ACC112 (cell line): ENCODE results near the gene TNFSF13B.
"Not testable (repeated sequence)": the region's sequence is repeated elsewhere in the genome, so short reads cannot be mapped to it uniquely, and the experiment has no call there.

Experiments
- H2AFZ ChIP-seq: fragments of 200-600 bp; sonication (generic); one replicate; pipeline ENCODE4 v1.6.0; 2017; ENCODE audit warnings: antibody characterized with exemption, low read length; ENCODE audit not compliant: unreplicated experiment
- H3K27ac ChIP-seq: fragments of 200-600 bp; sonication (generic); 2 replicates; pipeline ENCODE4 v1.5.1; 2014; ENCODE audit warnings: low read depth, mild to moderate bottlenecking, antibody characterized with exemption, low read length, moderate library complexity
- H3K27me3 ChIP-seq: fragments of 200-600 bp; sonication (generic); 2 replicates; pipeline ENCODE4 v1.6.1; 2014; ENCODE audit warnings: mild to moderate bottlenecking, antibody characterized with exemption, low read length, moderate library complexity, mixed read lengths; ENCODE audit not compliant: insufficient read depth
- H3K36me3 ChIP-seq: fragments of 200-600 bp; sonication (generic); 2 replicates; pipeline ENCODE4 v1.6.1; 2016; ENCODE audit warnings: mild to moderate bottlenecking, antibody characterized with exemption, low read length, moderate library complexity, mixed read lengths; ENCODE audit not compliant: insufficient read depth
- H3K4me1 ChIP-seq: fragments of 200-600 bp; sonication (generic); one replicate; pipeline ENCODE4 v1.6.1; 2016; ENCODE audit warnings: low read length, mixed read lengths; ENCODE audit not compliant: insufficient read depth, unreplicated experiment, control insufficient read depth
- H3K4me3 ChIP-seq: fragments of 200-600 bp; sonication (generic); 2 replicates; pipeline ENCODE4 v1.5.1; 2014; ENCODE audit warnings: mild to moderate bottlenecking, low read depth, low read length
- H3K79me2 ChIP-seq: fragments of 200-600 bp; sonication (generic); one replicate; pipeline ENCODE4 v1.6.0; 2016; ENCODE audit warnings: low read length; ENCODE audit not compliant: control insufficient read depth, unreplicated experiment, insufficient read depth

Gene TNFSF13B

DNA sequence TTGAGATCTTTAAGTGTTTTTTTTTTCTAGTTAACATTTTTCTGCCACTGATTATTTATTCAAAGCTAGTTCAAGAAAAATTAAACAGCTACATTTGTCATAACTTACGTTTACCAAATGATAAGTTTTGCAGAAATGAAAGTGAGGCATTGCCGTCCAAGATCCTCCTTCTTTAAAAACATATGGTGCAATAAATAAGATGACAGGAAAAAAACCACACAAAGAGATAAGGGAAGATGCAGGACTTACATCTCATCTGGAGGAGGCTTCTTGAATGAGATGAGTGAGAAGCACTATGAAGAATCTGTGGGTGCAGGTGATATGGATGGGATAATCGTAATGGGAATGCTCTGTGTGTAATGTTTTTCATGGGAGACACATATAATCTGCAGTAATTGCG lies 12.4 kb downstream of the TNFSF13B start:
- Histone ChIP-seq H3K4me3 (no peak overlapping the region), H2AFZ (no peak overlapping the region), H3K27me3 (no peaks in the 10 kb centered on the region), H3K79me2 (no peaks in the 10 kb centered on the region), H3K4me1 (no peaks in the 10 kb centered on the region), H3K27ac (no peak overlapping the region), H3K36me3 (no peaks in the 10 kb centered on the region)

DNA sequence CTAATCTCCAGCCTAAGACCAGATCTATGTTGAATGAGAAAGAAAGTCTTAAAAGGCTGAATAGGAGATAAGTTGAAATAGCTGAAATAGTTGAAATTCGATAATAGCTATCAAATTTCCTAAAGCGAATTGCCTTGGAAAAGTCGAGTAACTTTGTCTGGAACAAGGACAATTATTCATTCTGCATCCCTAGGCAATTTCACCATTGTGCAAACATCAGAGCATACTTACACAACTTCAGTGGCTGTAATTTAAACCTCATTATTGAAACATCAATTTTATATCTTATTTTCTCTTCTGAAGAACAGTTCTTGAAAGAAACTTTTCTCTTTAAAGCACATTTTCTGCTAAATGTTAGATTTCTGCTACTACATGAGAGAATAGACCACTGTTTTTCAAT lies 13.6 kb downstream of the TNFSF13B start:
- no peak overlapping the region for H3K27ac ChIP-seq
- H3K79me2 ChIP-seq, result no peaks in the 10 kb centered on the region
- H3K4me3 ChIP-seq, result no peak overlapping the region
- no peaks in the 10 kb centered on the region for H3K36me3 ChIP-seq
- no peaks in the 10 kb centered on the region for H3K27me3 ChIP-seq
- no peak overlapping the region for H2AFZ ChIP-seq
- H3K4me1 ChIP-seq, result no peaks in the 10 kb centered on the region

DNA sequence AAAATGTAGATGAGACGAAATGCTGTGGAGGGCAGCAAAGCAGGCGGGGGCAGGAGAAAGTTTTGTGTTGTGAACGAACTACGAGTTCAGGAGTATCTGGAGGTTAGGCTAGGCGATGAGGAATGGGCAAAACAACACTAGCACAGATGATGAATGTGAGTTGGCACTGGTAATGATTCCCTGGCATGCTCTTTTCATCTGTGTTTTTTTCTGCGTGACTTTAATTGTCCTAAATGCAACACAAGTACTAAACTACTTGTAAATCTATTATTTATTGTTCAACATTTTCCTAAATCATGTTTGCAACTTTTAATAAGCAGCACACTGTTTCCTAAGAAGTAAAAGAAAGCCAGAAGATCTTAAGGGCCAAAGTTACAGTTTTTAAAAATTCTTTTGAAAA lies 19.2 kb downstream of the TNFSF13B start:
- Histone ChIP-seq H3K4me1 (no peaks in the 10 kb centered on the region), H3K27me3 (no peaks in the 10 kb centered on the region), H3K4me3 (no peak overlapping the region), H3K36me3 (no peaks in the 10 kb centered on the region), H3K79me2 (no peaks in the 10 kb centered on the region), H2AFZ (no peak overlapping the region), H3K27ac (no peak overlapping the region)

DNA sequence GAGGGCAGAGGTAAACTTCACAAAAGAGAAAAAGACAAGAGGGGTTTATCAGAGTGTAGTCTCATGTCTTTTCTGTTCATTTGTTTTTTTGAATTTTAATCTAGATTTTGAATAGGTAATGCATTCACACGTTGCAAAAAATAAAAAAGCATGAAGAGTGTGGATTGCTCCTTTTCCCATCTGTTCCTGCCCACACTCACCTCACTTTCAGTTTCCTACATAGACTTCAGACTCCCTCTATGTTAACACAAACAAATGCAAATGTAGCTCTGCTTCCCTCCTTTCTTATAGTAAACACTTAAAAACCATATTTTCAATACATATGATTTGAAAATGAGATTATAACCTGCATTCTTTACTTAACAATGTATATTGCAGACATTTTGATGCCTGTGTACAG lies 20.3 kb downstream of the TNFSF13B start:
- Histone ChIP-seq H2AFZ (no peak overlapping the region), H3K4me3 (no peak overlapping the region), H3K27me3 (no peaks in the 10 kb centered on the region), H3K4me1 (no peaks in the 10 kb centered on the region), H3K79me2 (no peaks in the 10 kb centered on the region), H3K27ac (no peak overlapping the region), H3K36me3 (no peaks in the 10 kb centered on the region)

DNA sequence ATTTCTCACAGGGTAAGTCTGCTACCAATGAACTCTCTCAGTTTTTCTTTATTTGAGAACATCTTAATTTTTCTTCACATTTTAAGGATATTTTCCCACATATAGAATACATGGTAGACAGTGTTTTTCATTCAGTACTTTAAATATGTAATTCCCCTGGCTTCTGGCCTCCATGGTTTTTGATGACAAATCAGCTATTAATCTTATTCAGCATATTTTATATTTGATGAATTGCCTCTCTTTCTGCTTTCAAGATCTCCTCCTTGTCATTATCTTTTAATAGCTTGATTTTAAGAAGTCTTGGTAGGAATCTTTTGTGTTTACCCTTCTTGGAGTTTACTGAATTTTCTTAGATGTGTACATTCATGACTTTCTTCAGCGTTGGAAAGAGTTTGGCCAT lies 27.6 kb downstream of the TNFSF13B start:
- no peaks in the 10 kb centered on the region for H3K36me3 ChIP-seq
- no peak overlapping the region for H3K4me3 ChIP-seq
- H2AFZ ChIP-seq, result no peak overlapping the region
- H3K27ac ChIP-seq, result no peak overlapping the region
- no peaks in the 10 kb centered on the region for H3K4me1 ChIP-seq
- H3K27me3 ChIP-seq, result no peaks in the 10 kb centered on the region
- no peaks in the 10 kb centered on the region for H3K79me2 ChIP-seq

DNA sequence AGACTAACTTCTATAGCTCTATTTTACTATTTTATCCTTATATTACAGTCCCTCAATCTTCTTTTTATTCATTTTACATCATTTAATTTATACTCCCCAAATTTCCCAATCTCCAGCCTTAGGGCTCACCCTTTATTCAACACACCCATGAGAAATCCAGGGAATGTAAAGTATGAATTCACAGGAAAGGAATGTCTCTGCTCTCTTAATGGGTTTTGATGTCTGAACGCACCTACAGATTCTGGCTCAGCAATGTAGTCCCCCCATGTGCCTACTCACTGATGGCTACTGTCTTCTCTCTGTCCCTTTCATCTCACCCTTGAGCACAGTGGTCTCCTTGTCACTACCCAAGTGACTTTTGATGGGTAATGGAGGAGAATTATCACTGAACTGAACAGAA lies 32.8 kb downstream of the TNFSF13B start:
- Histone ChIP-seq H3K4me3 (no peak overlapping the region), H3K79me2 (no peaks in the 10 kb centered on the region), H3K27me3 (no peaks in the 10 kb centered on the region), H3K36me3 (no peaks in the 10 kb centered on the region), H2AFZ (no peak overlapping the region), H3K27ac (no peak overlapping the region), H3K4me1 (no peaks in the 10 kb centered on the region)

DNA sequence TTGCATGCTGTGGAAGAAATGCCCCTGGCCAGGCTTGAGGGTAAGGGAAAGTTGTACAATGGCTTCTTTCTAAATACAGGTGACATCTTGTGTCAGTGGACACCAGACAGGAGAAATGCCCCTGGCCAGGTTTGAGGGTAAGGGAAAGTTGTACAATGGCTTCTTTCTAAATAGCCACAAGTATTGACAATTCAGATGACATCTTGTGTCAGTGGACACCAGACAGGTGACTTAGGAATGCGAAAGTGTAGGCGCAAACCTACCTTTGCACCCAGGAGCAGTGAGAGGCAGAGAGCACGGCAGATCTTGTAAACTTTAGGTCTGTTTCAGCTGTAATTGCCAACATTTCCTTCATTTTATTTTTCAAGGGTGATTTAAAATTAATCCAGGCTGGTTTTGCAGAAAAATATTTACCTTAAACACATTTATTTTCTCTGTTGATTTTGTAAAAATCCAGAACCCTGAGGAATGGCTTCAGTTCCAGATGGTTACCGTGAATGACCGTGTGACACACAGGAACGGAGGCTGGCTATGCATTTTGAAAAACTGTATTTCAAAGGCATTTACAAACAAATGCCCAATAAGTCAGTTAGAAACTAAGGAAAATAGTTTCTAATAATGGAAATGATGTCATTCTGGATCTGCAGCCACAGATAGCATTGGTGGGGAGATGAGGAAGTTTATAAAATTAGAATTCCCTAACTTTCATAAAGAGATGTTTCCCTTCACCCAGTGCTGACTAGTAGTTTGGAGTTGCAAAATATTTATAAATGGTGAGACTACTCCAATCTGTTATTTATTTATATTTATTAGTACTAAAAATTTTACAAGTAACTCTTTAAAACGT lies 34.9 kb downstream of the TNFSF13B start:
- no peaks in the 10 kb centered on the region for H3K36me3 ChIP-seq
- H3K4me3 ChIP-seq, result no peak overlapping the region
- no peak overlapping the region for H3K27ac ChIP-seq
- H3K79me2 ChIP-seq, result no peaks in the 10 kb centered on the region
- no peaks in the 10 kb centered on the region for H3K27me3 ChIP-seq
- no peaks in the 10 kb centered on the region for H3K4me1 ChIP-seq
- H2AFZ ChIP-seq, result no peak overlapping the region

DNA sequence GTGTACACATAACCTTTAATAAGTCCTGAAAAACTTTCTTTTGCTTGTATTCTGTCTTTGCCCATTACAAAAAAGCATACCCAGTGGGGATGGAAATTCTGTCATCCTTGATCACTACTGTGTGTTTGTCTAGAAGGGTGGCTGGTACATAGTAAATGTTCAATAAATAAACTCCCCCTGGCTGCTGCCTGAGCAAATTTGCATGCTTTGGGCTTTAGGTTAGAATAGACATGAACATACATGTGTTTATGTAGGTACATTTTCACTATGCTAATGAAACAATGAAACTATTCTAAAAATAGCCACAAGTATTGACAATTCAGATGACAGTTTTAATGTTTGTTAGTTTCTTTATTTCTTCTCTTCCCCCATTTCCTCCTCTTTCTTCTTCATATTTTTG lies 36.1 kb downstream of the TNFSF13B start:
- H3K79me2 ChIP-seq, result no peaks in the 10 kb centered on the region
- H3K36me3 ChIP-seq, result no peaks in the 10 kb centered on the region
- H3K27ac ChIP-seq, result no peak overlapping the region
- no peaks in the 10 kb centered on the region for H3K4me1 ChIP-seq
- no peak overlapping the region for H3K4me3 ChIP-seq
- H2AFZ ChIP-seq, result no peak overlapping the region
- no peaks in the 10 kb centered on the region for H3K27me3 ChIP-seq

DNA sequence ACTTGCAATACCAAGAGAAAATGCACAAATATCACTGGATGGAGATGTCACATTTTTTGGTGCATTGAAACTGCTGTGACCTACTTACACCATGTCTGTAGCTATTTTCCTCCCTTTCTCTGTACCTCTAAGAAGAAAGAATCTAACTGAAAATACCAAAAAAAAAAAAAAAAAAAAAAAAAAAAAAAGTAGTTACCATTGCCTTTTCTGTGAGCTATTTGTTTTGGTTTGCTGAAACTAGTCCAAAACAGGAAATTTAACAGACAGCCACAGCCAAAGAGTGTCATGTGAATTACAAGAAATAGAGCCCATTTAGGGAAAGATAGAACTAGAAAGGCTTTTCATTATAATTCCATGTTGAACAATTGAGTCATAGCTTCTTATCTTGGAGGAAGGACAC lies 37.3 kb downstream of the TNFSF13B start:
- no peaks in the 10 kb centered on the region for H3K79me2 ChIP-seq
- no peaks in the 10 kb centered on the region for H3K27me3 ChIP-seq
- H2AFZ ChIP-seq, result no peak overlapping the region
- H3K4me1 ChIP-seq, result no peaks in the 10 kb centered on the region
- no peak overlapping the region for H3K27ac ChIP-seq
- no peak overlapping the region for H3K4me3 ChIP-seq
- no peaks in the 10 kb centered on the region for H3K36me3 ChIP-seq

DNA sequence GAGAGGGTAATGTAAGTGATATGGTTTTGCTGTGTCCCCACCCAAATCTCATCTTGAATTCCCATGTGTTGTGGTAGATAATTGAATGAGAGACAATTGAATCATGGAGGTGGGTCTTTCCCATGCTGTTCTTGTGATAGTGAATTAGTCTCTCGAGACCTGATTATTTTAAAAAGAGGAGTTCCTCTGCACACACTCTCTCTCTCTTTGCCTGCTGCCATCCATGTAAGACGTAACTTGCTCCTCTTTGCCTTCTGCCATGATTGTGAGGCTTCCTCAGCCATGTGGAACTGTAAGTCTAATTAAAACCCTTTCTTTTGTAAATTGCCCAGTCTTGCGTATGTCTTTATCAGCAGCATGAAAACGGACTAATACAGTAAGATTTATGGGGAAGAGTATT lies 42.1 kb downstream of the TNFSF13B start:
- H3K27ac ChIP-seq, H3K4me3 ChIP-seq, H3K27me3 ChIP-seq, H3K4me1 ChIP-seq, H2AFZ ChIP-seq, H3K79me2 ChIP-seq, H3K36me3 ChIP-seq: not testable (repeated sequence)

DNA sequence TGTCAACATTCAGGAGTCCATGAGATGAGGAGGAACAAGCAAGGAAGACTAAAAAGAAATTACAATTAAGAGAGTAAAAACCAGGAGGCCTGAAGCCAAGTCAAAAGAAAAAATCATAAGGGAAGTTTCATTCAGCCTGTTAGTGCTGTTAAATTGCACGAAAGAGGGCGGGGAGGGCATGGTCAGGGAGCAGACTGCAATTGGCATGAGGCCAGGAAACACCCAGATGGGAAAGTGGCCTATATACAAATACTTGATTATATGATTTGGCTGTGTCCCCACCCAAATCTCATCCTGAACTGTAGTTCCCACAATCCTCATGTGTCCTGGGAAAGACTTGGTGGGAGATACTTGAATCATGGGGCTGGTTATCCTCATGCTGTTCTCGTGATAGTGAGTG lies 43.9 kb downstream of the TNFSF13B start:
- Histone ChIP-seq H3K79me2 (no peaks in the 10 kb centered on the region), H3K27ac (no peak overlapping the region), H3K4me3 (no peak overlapping the region), H3K4me1 (no peaks in the 10 kb centered on the region), H3K27me3 (no peaks in the 10 kb centered on the region), H3K36me3 (no peaks in the 10 kb centered on the region), H2AFZ (no peak overlapping the region)
